GM21526 (cell line): Measurements from ENCODE around the gene TRIO.

Experiments
- ATAC-seq: cut with Tn5 transposase; IDR thresholded peaks from one replicate; pipeline ENCODE4 v1.9.1; 2021; ENCODE audit warnings: moderate library complexity; ENCODE audit not compliant: unreplicated experiment, low FRiP score

The TRIO gene

GRCh38 chr5:14439087-14439871, 296.1 kb downstream of the TRIO start:
- no peak for ATAC-seq

GRCh38 chr5:14440223-14440581, 297.1 kb downstream of the TRIO start:
- no peak for ATAC-seq

- no peak for ATAC-seq
These were observed 297.7 kb downstream of the TRIO start for GRCh38 chr5:14440582-14441431.

GRCh38 chr5:14441641-14442040, 298.5 kb downstream of the TRIO start:
- ATAC-seq = no peak

GRCh38 chr5:14442536-14442935, 299.4 kb downstream of the TRIO start:
- ATAC-seq = no peak

GRCh38 chr5:14443671-14444093, 300.5 kb downstream of the TRIO start:
- no peak for ATAC-seq

- no peak for ATAC-seq
These were observed 301.0 kb downstream of the TRIO start for GRCh38 chr5:14444161-14444560.

- no peak for ATAC-seq
These were observed 301.9 kb downstream of the TRIO start for GRCh38 chr5:14445013-14445412.

GRCh38 chr5:14445576-14446290, 302.6 kb downstream of the TRIO start:
- no peak for ATAC-seq

- ATAC-seq = peak; percentile 69
These were observed 305.1 kb downstream of the TRIO start for GRCh38 chr5:14447958-14448911.

GRCh38 chr5:14449052-14449661, 306.0 kb downstream of the TRIO start:
- ATAC-seq = no peak

- ATAC-seq = peak; percentile 70
These were observed 306.9 kb downstream of the TRIO start for GRCh38 chr5:14450018-14450524.

- ATAC-seq = no peak
These were observed 307.6 kb downstream of the TRIO start for GRCh38 chr5:14450742-14451141.

GRCh38 chr5:14451871-14452270, 308.7 kb downstream of the TRIO start:
- no peak for ATAC-seq

- ATAC-seq = no peak
These were observed 309.7 kb downstream of the TRIO start for GRCh38 chr5:14452685-14453454.

- ATAC-seq = no peak
These were observed 310.3 kb downstream of the TRIO start for GRCh38 chr5:14453481-14453880.

- no peak for ATAC-seq
These were observed 312.7 kb downstream of the TRIO start for GRCh38 chr5:14455814-14456321.

GRCh38 chr5:14457476-14457875, 314.3 kb downstream of the TRIO start:
- no peak for ATAC-seq
